WI38 (cell line): ENCODE results near the gene NHP2.

Source experiments
- H3K4me3 ChIP-seq: 2 replicates; pipeline ENCODE4 v1.5.1; 2011; ENCODE audit warnings: low read depth, mild to moderate bottlenecking, control low read depth, low read length
- TF ChIP-seq, protein P1 (sequence below): IDR thresholded peaks from 2 replicates; pipeline ENCODE4 v1.5.1; 2012; ENCODE audit warnings: low read depth, mild to moderate bottlenecking, control low read depth, low read length

The NHP2 gene

GRCh38 chr5:178143246-178143645, 10.4 kb downstream of the NHP2 start:
- no peak overlapping the region for H3K4me3 ChIP-seq
- TF ChIP-seq, protein P1, sequence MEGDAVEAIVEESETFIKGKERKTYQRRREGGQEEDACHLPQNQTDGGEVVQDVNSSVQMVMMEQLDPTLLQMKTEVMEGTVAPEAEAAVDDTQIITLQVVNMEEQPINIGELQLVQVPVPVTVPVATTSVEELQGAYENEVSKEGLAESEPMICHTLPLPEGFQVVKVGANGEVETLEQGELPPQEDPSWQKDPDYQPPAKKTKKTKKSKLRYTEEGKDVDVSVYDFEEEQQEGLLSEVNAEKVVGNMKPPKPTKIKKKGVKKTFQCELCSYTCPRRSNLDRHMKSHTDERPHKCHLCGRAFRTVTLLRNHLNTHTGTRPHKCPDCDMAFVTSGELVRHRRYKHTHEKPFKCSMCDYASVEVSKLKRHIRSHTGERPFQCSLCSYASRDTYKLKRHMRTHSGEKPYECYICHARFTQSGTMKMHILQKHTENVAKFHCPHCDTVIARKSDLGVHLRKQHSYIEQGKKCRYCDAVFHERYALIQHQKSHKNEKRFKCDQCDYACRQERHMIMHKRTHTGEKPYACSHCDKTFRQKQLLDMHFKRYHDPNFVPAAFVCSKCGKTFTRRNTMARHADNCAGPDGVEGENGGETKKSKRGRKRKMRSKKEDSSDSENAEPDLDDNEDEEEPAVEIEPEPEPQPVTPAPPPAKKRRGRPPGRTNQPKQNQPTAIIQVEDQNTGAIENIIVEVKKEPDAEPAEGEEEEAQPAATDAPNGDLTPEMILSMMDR: no peak

DNA sequence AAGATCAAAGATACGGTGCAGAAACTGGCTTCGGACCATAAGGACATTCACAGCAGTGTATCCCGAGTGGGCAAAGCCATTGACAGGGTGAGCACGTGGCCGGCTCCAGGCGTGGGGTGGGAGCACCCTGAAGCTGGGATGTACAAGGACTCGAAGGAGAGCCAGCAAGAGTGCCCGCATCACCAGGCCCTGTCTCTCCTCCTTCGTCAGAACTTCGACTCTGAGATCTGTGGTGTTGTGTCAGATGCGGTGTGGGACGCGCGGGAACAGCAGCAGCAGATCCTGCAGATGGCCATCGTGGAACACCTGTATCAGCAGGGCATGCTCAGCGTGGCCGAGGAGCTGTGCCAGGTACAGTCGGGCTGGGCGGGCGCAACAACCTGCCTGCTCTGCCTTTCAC, 11.0 kb downstream of the NHP2 start:
- TF ChIP-seq, protein P1: no peak
- no peak overlapping the region for H3K4me3 ChIP-seq

- TF ChIP-seq, protein P1: no peak
- no peak overlapping the region for H3K4me3 ChIP-seq
Observed at GRCh38 chr5:178141550-178141949, 12.1 kb downstream of the NHP2 start.

- no peak overlapping the region for H3K4me3 ChIP-seq
- TF ChIP-seq, protein P1: no peak
Observed at GRCh38 chr5:178137991-178138390, 15.7 kb downstream of the NHP2 start.

- TF ChIP-seq, protein P1: no peak
Observed at GRCh38 chr5:178136990-178137389, 16.7 kb downstream of the NHP2 start.

GRCh38 chr5:178131446-178131996, 22.2 kb downstream of the NHP2 start:
- peak overlapping the region; percentile 93 for H3K4me3 ChIP-seq
- TF ChIP-seq, protein P1: no peak

More at GRCh38 chr5:178136990-178137389, 16.7 kb downstream of the NHP2 start:
- no peak overlapping the region for H3K4me3 ChIP-seq

DNA sequence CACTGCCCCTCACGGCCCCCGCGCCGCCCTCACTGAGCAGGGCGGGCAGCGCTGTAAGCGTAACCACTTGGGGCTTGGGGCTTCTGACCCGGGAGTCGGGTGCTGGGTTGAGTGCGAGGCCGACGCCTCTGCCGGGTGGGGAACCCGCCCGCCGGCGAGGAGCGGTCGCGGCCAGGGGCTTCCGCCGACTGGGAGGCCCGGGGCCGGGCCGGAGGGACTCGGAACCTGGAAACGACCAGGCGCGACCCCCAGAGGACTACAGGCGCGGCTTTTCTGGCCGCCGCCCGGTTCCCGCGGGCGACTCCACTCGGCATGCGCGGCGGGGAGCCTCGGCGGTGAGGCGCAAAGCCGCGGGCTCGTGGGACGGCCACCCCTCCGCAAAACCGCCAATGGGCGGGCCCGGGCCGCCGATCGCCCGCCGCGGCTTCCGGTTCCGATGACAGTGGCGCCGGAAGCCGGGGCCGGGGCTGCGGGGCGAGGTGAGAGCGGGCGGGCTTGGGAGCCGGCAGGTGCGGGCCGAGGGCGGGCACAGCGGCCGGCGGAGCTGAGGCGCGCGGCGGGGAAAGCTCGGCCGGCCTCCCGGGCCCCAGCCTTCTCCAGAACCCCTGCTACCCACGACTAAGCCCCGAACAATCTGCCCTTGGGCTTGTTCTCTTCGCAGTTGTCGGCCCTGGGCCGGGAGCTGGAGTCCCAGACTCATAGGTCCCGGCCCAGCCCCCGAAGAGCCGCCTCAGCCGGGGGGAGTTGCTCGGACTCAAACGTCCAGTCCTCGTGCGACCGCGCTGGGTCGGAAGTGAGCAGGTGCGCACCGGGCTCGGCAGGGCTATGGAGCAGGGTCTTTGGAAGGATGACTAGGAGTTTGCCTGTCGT, 22.9 kb downstream of the NHP2 start, which contains the start of gene RMND5B:
TSS of gene RMND5B (plus strand) at position 439 of the 870 bp plus-strand sequence. CDS start 7,106 bp downstream, outside the sequence.
- TF ChIP-seq, protein P1: no peak
- peak within 1 kb of the TSS; percentile 93 for H3K4me3 ChIP-seq

DNA sequence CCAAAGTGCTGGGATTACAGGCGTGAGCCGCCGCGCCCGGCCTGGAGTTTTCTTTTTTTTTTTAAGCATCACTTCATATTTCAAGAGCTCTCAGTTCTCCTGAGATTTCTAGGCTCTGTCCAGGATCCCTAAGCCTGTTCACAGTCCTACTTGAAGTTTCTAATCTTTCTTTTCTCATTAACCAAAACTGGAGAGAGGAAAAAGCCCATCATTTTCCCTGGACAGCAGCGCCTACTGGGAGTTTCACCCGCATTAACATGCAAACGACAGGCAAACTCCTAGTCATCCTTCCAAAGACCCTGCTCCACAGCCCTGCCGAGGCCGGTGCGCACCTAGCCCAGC, 23.5 kb downstream of the NHP2 start:
- peak overlapping the region; percentile 93 for H3K4me3 ChIP-seq
